H1 (cell line): ENCODE data around the gene CFAP92. TPM values are rescaled to one million over a fixed set of nuclear protein-coding genes. Genes with fewer than 3 reads are reported as not detected.

Experiments used
- CTCF ChIA-PET: fragments of 300-600 bp; sonication (Branson Sonifier 250); formaldehyde crosslinking; loops from one replicate; lab custom pipeline; 2021; ENCODE audit not compliant: partially characterized antibody; lab: Charles Lee
- POLR2A ChIA-PET: fragments of 300-600 bp; sonication (Branson Sonifier 250); formaldehyde crosslinking; loops from one replicate; lab custom pipeline; 2021; ENCODE audit warnings: inconsistent platforms; ENCODE audit not compliant: partially characterized antibody; lab: Charles Lee
- DNase-seq, 2 experiments: peaks; one replicate each; pipeline versions ENCODE4 v3.0.0 to v3.0.0-alpha.2; 2010 to 2022; ENCODE audit warnings: low spot score in 2 of 2, low read depth in 1 of 2, mixed read lengths in 1 of 2
- FAIRE-seq: peaks from 2 replicates; lab custom pipeline; 2011; peaks lifted over from hg19 to GRCh38; lab: Jason Lieb, UNC
- H2AFZ ChIP-seq: 2 replicates; pipeline ENCODE4 v1.8.1; 2012; ENCODE audit warnings: low read length, inconsistent platforms
- H2AK5ac ChIP-seq: 2 replicates; pipeline ENCODE4 v1.6.1; 2013; ENCODE audit warnings: low read depth, low read length
- H2BK120ac ChIP-seq: replicated peaks from 2 replicates; pipeline ENCODE3; 2013; ENCODE audit warnings: low read depth, low read length, inconsistent platforms
- H2BK12ac ChIP-seq: 2 replicates; pipeline ENCODE4 v1.6.1; 2013; ENCODE audit warnings: low read depth, low read length
- H2BK15ac ChIP-seq: 2 replicates; pipeline ENCODE4 v1.6.1; 2013; ENCODE audit warnings: low read length
- H2BK20ac ChIP-seq: 2 replicates; pipeline ENCODE4 v1.6.1; 2013; ENCODE audit warnings: low read length
- H2BK5ac ChIP-seq: 2 replicates; pipeline ENCODE4 v1.6.1; 2013; ENCODE audit warnings: low read depth, low read length
- H3K14ac ChIP-seq: 2 replicates; pipeline ENCODE4 v1.6.1; 2013; ENCODE audit warnings: inconsistent platforms; ENCODE audit not compliant: insufficient read length
- H3K18ac ChIP-seq: 2 replicates; pipeline ENCODE4 v1.6.1; 2013; ENCODE audit warnings: low read length; ENCODE audit errors: extremely low read depth
- H3K23ac ChIP-seq: 2 replicates; pipeline ENCODE4 v1.6.1; 2013; ENCODE audit warnings: inconsistent platforms; ENCODE audit not compliant: insufficient read length
- H3K23me2 ChIP-seq: 2 replicates; pipeline ENCODE4 v1.6.1; 2013; ENCODE audit warnings: low read depth, low read length
- H3K27ac ChIP-seq: 2 replicates; pipeline ENCODE4 v1.6.1; 2011; ENCODE audit warnings: low read depth, low read length, inconsistent platforms
- H3K27me3 ChIP-seq, 4 experiments: replicated peaks in 1 of 4; 1 replicate in 1 of 4; 2 replicates in 3 of 4; pipeline versions ENCODE4 v1.6.1 to v1.8.1; 2011 to 2013; ENCODE audit warnings: low read length in 3 of 4, mild to moderate bottlenecking in 3 of 4, inconsistent platforms in 2 of 4, mixed read lengths in 2 of 4, moderate library complexity in 1 of 4; ENCODE audit not compliant: control insufficient read depth in 3 of 4, insufficient read depth in 3 of 4; ENCODE audit errors: extremely low read depth in 1 of 4
- H3K36me3 ChIP-seq, 4 experiments: 2 replicates each; pipeline versions ENCODE4 v1.6.1 to v1.8.1; 2011 to 2013; ENCODE audit warnings: mild to moderate bottlenecking in 4 of 4, low read length in 3 of 4, moderate library complexity in 2 of 4, control low read depth in 1 of 4, inconsistent platforms in 1 of 4; ENCODE audit not compliant: insufficient read depth in 4 of 4, control insufficient read depth in 2 of 4
- H3K4ac ChIP-seq: replicated peaks from 2 replicates; pipeline ENCODE3; 2013; ENCODE audit warnings: low read length, low read depth, mixed read lengths, inconsistent platforms; ENCODE audit not compliant: insufficient read length
- H3K4me1 ChIP-seq, 4 experiments: replicated peaks in 1 of 4; 1 replicate in 1 of 4; 2 replicates in 3 of 4; pipeline versions ENCODE4 v1.6.1 to v1.8.1; 2011 to 2013; ENCODE audit warnings: low read length in 3 of 4, inconsistent platforms in 2 of 4, mixed read lengths in 1 of 4; ENCODE audit not compliant: insufficient read depth in 4 of 4, control insufficient read depth in 3 of 4
- H3K4me2 ChIP-seq, 2 experiments: 2 replicates each; pipeline versions ENCODE4 v1.6.1 to v1.8.1; 2011 to 2013; ENCODE audit warnings: low read depth in 2 of 2, low read length in 2 of 2, control low read depth in 1 of 2, inconsistent platforms in 1 of 2, mild to moderate bottlenecking in 1 of 2; ENCODE audit not compliant: insufficient read depth in 1 of 2
- H3K4me3 ChIP-seq, 4 experiments: fragments of 200-600, 300-600 bp in 1 of 4; sonication (generic), shearing (Covaris generic), sonication (Bioruptor Twin) in 1 of 4; 2 replicates each; pipeline versions ENCODE4 v1.5.1 to v1.8.1; 2011 to 2016; ENCODE audit warnings: low read length in 4 of 4, low read depth in 3 of 4, control low read depth in 2 of 4, inconsistent platforms in 2 of 4, mild to moderate bottlenecking in 2 of 4, mixed read lengths in 1 of 4, moderate library complexity in 1 of 4; ENCODE audit not compliant: insufficient read depth in 2 of 4; ENCODE audit errors: extremely low read depth in 1 of 4
- H3K56ac ChIP-seq: replicated peaks from 2 replicates; pipeline ENCODE3; 2013; ENCODE audit warnings: low read depth, mild to moderate bottlenecking, mixed read lengths, low read length, inconsistent platforms; ENCODE audit not compliant: insufficient read length
- H3K79me1 ChIP-seq: 2 replicates; pipeline ENCODE4 v1.6.1; 2013; ENCODE audit warnings: low read depth, low read length, control low read depth
- H3K79me2 ChIP-seq, 2 experiments: 2 replicates each; pipeline versions ENCODE4 v1.6.1 to v1.8.1; 2012 to 2013; ENCODE audit warnings: low read length in 2 of 2, mild to moderate bottlenecking in 2 of 2, inconsistent platforms in 1 of 2; ENCODE audit not compliant: insufficient read depth in 2 of 2, control insufficient read depth in 1 of 2
- H3K9ac ChIP-seq, 4 experiments: replicated peaks in 1 of 4; 1 replicate in 1 of 4; 2 replicates in 3 of 4; pipeline versions ENCODE4 v1.6.1 to v1.8.1; 2011 to 2013; ENCODE audit warnings: low read depth in 3 of 4, low read length in 3 of 4, control low read depth in 2 of 4, mild to moderate bottlenecking in 2 of 4, moderate library complexity in 2 of 4, inconsistent platforms in 1 of 4; ENCODE audit errors: extremely low read depth in 1 of 4
- H3K9me3 ChIP-seq, 2 experiments: 2 replicates each; pipeline versions ENCODE4 v1.6.1 to v1.8.1; 2012 to 2013; ENCODE audit warnings: mild to moderate bottlenecking in 2 of 2, moderate library complexity in 2 of 2, control low read depth in 1 of 2, inconsistent platforms in 1 of 2, low read depth in 1 of 2, low read length in 1 of 2, mixed read lengths in 1 of 2; ENCODE audit not compliant: insufficient read depth in 2 of 2
- H4K20me1 ChIP-seq, 2 experiments: replicated peaks in 1 of 2; 2 replicates each; pipeline versions ENCODE3 to v1.8.1; 2011 to 2013; ENCODE audit warnings: inconsistent platforms in 2 of 2, low read length in 2 of 2, mild to moderate bottlenecking in 1 of 2; ENCODE audit not compliant: insufficient read depth in 2 of 2, control insufficient read depth in 1 of 2
- H4K5ac ChIP-seq: 2 replicates; pipeline ENCODE4 v1.6.1; 2013; ENCODE audit warnings: low read length, low read depth, mixed read lengths, inconsistent platforms; ENCODE audit not compliant: insufficient read length
- H4K8ac ChIP-seq: 2 replicates; pipeline ENCODE4 v1.8.0; 2013; ENCODE audit warnings: mild to moderate bottlenecking, moderate library complexity, low read length, inconsistent platforms; ENCODE audit not compliant: insufficient read depth; ENCODE audit errors: extremely low read depth
- H4K91ac ChIP-seq: replicated peaks from 2 replicates; pipeline ENCODE3; 2013; ENCODE audit warnings: low read length, mixed read lengths, inconsistent platforms; ENCODE audit not compliant: insufficient read length
- BCL11A ChIP-seq, 2 experiments: IDR thresholded peaks; one replicate each; pipeline ENCODE4 v1.6.1; 2011; ENCODE audit warnings: low read depth in 2 of 2, low read length in 2 of 2, mild to moderate bottlenecking in 2 of 2
- CEBPB ChIP-seq: IDR thresholded peaks from 2 replicates; pipeline ENCODE4 v1.6.1; 2012; ENCODE audit warnings: low read depth, low read length
- CHD1 ChIP-seq: IDR thresholded peaks from 2 replicates; pipeline ENCODE4 v1.6.1; 2012; ENCODE audit warnings: low read depth, low read length, improper control_type of control experiment
- EP300 ChIP-seq, 2 experiments: IDR thresholded peaks; 1 replicate in 1 of 2; 2 replicates in 1 of 2; pipeline ENCODE4 v1.6.1; 2011 to 2012; ENCODE audit warnings: low read depth in 2 of 2, low read length in 2 of 2, mild to moderate bottlenecking in 2 of 2, borderline replicate concordance in 1 of 2, inconsistent platforms in 1 of 2, moderate library complexity in 1 of 2
- GTF2F1 ChIP-seq: IDR thresholded peaks from 2 replicates; pipeline ENCODE4 v1.6.1; 2012; ENCODE audit warnings: low read depth, low read length, improper control_type of control experiment, borderline replicate concordance
- MAFK ChIP-seq: IDR thresholded peaks from 2 replicates; pipeline ENCODE4 v1.6.1; 2012; ENCODE audit warnings: low read depth, mild to moderate bottlenecking, improper control_type of control experiment, low read length
- POLR2A ChIP-seq, 2 experiments: IDR thresholded peaks; 1 replicate in 1 of 2; 2 replicates in 1 of 2; pipeline ENCODE4 v1.6.1; 2011; ENCODE audit warnings: low read depth in 2 of 2, low read length in 2 of 2, mild to moderate bottlenecking in 2 of 2; ENCODE audit errors: control extremely low read depth in 1 of 2
- RAD21 ChIP-seq, 2 experiments: IDR thresholded peaks in 1 of 2; conservative IDR thresholded peaks in 1 of 2; 2 replicates each; pipeline ENCODE4 v1.6.1; 2011; ENCODE audit warnings: low read depth in 2 of 2, low read length in 2 of 2, improper control_type of control experiment in 1 of 2, inconsistent platforms in 1 of 2, mild to moderate bottlenecking in 1 of 2, moderate library complexity in 1 of 2
- SIN3A ChIP-seq, 2 experiments: IDR thresholded peaks in 1 of 2; conservative IDR thresholded peaks in 1 of 2; 2 replicates each; pipeline ENCODE4 v1.6.1; 2011 to 2012; ENCODE audit warnings: low read length in 2 of 2, improper control_type of control experiment in 1 of 2, low read depth in 1 of 2, mild to moderate bottlenecking in 1 of 2
- SP1 ChIP-seq: IDR thresholded peaks from 2 replicates; pipeline ENCODE4 v1.6.1; 2011; ENCODE audit warnings: low read depth, low read length
- SRF ChIP-seq: IDR thresholded peaks from 2 replicates; pipeline ENCODE4 v1.6.1; 2011; ENCODE audit warnings: mild to moderate bottlenecking, low read depth, low read length, moderate library complexity
- TAF7 ChIP-seq: optimal IDR thresholded peaks from 2 replicates; pipeline ENCODE3; 2011; ENCODE audit warnings: low read depth, mild to moderate bottlenecking, inconsistent platforms, low read length, moderate library complexity, borderline replicate concordance
- TCF12 ChIP-seq: IDR thresholded peaks from 2 replicates; pipeline ENCODE4 v1.6.1; 2011; ENCODE audit warnings: low read depth, mild to moderate bottlenecking, low read length
- WGBS, 2 experiments: shearing (Covaris generic) in 1 of 2; methylation state at CpG; one replicate each; pipeline versions ENCODE4 v1.1.6 to v1.1.7; 2013 to 2015; ENCODE audit warnings: low lambda C conversion rate in 2 of 2, mixed read lengths in 2 of 2, inconsistent platforms in 1 of 2, low coverage in 1 of 2, missing lambda C conversion rate in 1 of 2; ENCODE audit not compliant: insufficient replicate concordance in 2 of 2, insufficient coverage in 1 of 2, insufficient read length in 1 of 2; ENCODE audit errors: extremely low coverage in 1 of 2, missing lambda C conversion rate in 1 of 2; 5-methylcytosine and 5-hydroxymethylcytosine counted together
- polyA plus RNA-seq, 7 experiments: library from polyadenylated mRNA; depleted of rRNA in 3 of 7; stranded (reverse) in 5 of 7; unstranded in 2 of 7; fragments of >200 nt in 5 of 7; fragments of 200-250 nt in 2 of 7; gene quantifications; 1 replicate in 5 of 7; 2 replicates in 1 of 7; 4 replicates in 1 of 7; pipeline versions ENCODE4 v1.2.1 to v1.2.3, GENCODE V29; 2011 to 2013; ENCODE audit warnings: missing spikeins in 2 of 7, mixed read lengths in 2 of 7
- total RNA-seq: library from RNA; stranded (reverse); fragmentation: NEBNext Ultra II Directional; extraction: Animal tissue kit (Norgen Biotek cat#: 25700); gene quantifications from 2 replicates; pipeline ENCODE4 v1.2.1, GENCODE V29; 2021

Gene CFAP92
- total and polyA plus RNA-seq, 2 of the 8 experiments (the other 6 are each of a cell fraction or from before 2014, with no cell fraction given): 0.77 to 2.0 TPM

- H4K8ac ChIP-seq: no peak overlapping the region
- no peaks in the 10 kb centered on the region for H3K4me1 ChIP-seq
- H2AFZ ChIP-seq: no peak overlapping the region
- no peak overlapping the region for H3K14ac ChIP-seq
- H2BK12ac ChIP-seq: no peak overlapping the region
- H3K27ac ChIP-seq: no peak overlapping the region
- H2BK15ac ChIP-seq: no peak overlapping the region
- no peak overlapping the region for H3K4me3 ChIP-seq
- H2BK20ac ChIP-seq: no peak overlapping the region
- H2BK5ac ChIP-seq: no peak overlapping the region
- FAIRE-seq (no peak), DNase-seq (no peak)
- H4K5ac ChIP-seq: no peak overlapping the region
- H3K4me2 ChIP-seq: no peak overlapping the region
- H3K9me3 ChIP-seq: no peaks in the 10 kb centered on the region
- no peaks in the 10 kb centered on the region for H3K27me3 ChIP-seq
- H2AK5ac ChIP-seq: no peak overlapping the region
- H3K4ac ChIP-seq: no peak overlapping the region
- peaks cover 4% of the 10 kb centered on the region; the same call in 1 of the 2 replicates for H3K23me2 ChIP-seq
- H3K56ac ChIP-seq: no peak overlapping the region
- H3K9ac ChIP-seq: no peak overlapping the region
- ChIA-PET CTCF (interaction anchor here (0.6 to 5.5 kb wide), 37 partner anchors 11 to 485 kb away, joined by 3 to 79 read pairs (median 10); partner anchors contain the start of genes CFAP92 and EFCC1), POLR2A (interaction anchor here (1.3 to 1.5 kb wide), 2 partner anchors 18 to 345 kb away, joined by 3 to 4 read pairs; a partner anchor contains a TSS)
- no peak overlapping the region for H2BK120ac ChIP-seq
- H3K23ac ChIP-seq: no peak overlapping the region
- WGBS, 2 experiments: 86% methylated on average over 6 of the region's 6 CpGs; no CpG with 5 or more reads in 1 of the 2 experiments
- H3K18ac ChIP-seq: no peak overlapping the region
- no peak overlapping the region for H4K91ac ChIP-seq
- H4K20me1 ChIP-seq: peaks cover 0 to 2% of the 10 kb centered on the region in 2 experiments
- no peaks in the 10 kb centered on the region for H3K79me2 ChIP-seq
- H3K36me3 ChIP-seq: no peaks in the 10 kb centered on the region
- no peaks in the 10 kb centered on the region for H3K79me1 ChIP-seq
- TF ChIP-seq EP300 (IDR thresholded peaks at IDR 0.05; ENCODE audit: borderline replicate concordance in 1 of 2, low read depth in 2 of 2, low read length in 2 of 2) (no peak), POLR2A (IDR thresholded peaks at IDR 0.05; ENCODE audit: control extremely low read depth in 1 of 2, low read depth in 2 of 2, low read length in 2 of 2) (no peak), CHD1 (no peak), SIN3A (conservative IDR thresholded peaks at IDR 0.05 in 1 of 2, IDR thresholded peaks at IDR 0.05 in 1 of 2; ENCODE audit: low read depth in 1 of 2, low read length in 2 of 2) (no peak), TCF12 (no peak), SP1 (no peak), RAD21 (IDR thresholded peaks at IDR 0.05 in 1 of 2, conservative IDR thresholded peaks at IDR 0.05 in 1 of 2; ENCODE audit: low read depth in 2 of 2, low read length in 2 of 2) (no peak), MAFK (no peak), GTF2F1 (no peak), CEBPB (no peak), TAF7 (no peak), BCL11A (IDR thresholded peaks at IDR 0.05; ENCODE audit: low read depth in 2 of 2, low read length in 2 of 2) (no peak), SRF (no peak)
Measured at GRCh38 chr3:128971421-128972100, 22.3 kb downstream of the CFAP92 start.
